GM18907 (cell line): ENCODE data around the gene PRPF18.

ENCODE experiments used
- ATAC-seq: cut with Tn5 transposase; IDR thresholded peaks from one replicate; pipeline ENCODE4 v1.9.1; 2021; ENCODE audit warnings: mild to moderate bottlenecking, moderate library complexity; ENCODE audit not compliant: unreplicated experiment

PRPF18 gene

DNA sequence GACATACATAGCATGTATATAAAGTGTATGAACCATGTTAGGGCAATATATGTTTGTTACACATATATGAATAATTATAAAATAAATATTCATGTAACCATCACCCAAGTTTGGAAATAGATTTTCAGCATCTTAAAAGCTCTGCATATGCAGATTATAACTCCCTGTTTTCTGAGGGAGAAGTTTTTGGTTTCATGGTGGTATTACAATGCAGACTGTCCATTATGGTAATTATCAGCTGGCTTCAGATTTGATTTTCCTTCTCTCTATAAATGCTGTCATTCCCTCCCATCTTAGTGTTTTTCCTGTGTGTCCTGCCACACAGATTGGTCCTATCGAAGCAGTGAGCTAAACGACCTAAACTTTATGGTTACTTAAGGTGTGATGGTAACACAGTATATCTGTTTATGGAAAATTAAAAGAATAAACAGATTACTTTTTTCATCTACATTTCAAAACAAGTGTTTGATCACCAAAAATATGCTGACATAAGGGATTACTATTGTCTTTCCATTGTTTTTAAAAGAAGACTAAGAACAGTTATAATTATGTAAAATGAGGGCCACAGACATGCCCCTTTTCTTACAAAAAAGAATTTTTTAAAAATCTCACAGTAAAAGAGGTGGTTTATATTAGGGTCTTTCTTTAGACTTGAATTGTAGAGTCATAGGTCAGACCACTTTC, 17.7 kb downstream of the PRPF18 start:
- ATAC-seq, result no peak

DNA sequence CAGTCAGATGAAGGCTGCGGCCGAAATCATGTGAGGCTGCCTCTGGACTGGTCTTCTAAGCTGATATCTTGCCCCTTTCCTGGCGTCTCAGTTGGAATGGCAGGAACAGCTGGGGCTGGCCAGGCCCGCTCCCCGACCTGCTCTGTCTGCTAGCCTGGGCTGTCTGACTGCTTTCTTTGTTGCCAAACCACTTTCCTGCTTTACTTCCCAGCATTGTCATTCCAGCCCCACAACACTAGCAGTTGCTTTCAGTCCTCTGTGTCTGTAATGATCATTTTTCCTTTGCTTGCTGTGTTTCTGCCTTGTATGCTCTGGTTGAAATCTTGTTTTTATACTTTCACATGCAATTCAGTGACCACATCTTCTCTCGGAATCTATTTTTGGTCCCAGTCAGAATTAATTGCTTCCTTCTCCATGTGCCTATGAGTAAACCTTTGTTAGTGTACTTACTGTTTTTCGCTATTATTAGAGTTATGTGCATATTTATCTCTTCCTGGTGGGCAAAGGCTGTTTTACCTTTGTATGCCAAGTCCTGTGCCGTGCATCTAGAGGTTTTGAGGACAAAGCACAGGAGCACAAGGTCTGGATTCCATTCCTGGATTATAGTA, 21.6 kb downstream of the PRPF18 start:
- no peak for ATAC-seq

DNA sequence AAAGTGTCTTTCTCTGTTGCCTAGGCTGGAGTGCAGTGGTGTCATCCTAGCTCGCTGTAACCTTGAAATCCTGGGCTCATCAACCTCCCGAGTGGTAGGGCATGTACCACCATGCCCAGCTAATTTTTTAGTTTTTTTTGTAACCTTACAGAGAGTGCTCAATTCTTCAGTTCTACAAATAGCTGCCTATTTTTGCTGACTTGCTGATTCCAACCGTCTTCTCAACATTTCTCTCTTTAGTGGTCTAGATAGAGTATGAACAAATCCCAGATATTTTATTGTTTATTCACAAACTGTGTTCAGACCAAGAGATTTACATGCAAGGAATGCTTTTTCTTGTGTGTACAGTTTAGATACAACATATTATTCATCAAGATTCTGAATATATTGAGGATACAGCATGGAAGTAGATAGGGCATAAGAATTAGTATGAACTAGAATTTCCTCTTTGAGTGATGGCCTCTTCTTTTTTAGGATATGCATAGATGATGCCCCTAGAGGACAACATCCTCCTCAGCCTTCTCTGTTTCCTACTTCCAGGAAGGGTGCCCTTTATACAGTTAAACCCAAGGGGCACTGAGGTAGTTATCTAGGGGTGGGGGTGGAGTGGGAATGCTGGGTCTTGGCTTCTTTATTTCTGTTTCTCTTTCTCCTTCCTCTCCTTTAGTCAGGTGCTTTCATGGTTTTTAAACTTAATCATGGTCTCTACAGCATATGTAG, 26.0 kb downstream of the PRPF18 start:
- ATAC-seq, result no peak

DNA sequence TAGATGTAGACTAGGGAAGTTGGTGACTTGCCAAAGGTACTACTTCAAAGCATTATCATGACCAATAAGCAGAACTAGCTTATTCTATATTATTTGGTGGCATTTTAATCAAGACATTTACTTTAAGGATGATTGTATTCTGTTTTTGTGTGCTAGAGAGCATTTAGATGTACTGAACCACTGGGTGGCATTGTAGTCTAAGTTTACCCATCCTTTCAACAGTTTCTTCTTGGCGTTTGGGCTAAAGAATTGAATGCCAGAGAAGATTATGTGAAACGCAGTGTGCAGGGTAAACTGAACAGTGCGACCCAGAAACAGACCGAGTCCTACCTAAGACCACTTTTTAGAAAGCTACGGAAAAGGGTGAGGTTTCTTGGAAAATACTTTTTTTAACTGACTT, 26.8 kb downstream of the PRPF18 start:
- no peak for ATAC-seq

DNA sequence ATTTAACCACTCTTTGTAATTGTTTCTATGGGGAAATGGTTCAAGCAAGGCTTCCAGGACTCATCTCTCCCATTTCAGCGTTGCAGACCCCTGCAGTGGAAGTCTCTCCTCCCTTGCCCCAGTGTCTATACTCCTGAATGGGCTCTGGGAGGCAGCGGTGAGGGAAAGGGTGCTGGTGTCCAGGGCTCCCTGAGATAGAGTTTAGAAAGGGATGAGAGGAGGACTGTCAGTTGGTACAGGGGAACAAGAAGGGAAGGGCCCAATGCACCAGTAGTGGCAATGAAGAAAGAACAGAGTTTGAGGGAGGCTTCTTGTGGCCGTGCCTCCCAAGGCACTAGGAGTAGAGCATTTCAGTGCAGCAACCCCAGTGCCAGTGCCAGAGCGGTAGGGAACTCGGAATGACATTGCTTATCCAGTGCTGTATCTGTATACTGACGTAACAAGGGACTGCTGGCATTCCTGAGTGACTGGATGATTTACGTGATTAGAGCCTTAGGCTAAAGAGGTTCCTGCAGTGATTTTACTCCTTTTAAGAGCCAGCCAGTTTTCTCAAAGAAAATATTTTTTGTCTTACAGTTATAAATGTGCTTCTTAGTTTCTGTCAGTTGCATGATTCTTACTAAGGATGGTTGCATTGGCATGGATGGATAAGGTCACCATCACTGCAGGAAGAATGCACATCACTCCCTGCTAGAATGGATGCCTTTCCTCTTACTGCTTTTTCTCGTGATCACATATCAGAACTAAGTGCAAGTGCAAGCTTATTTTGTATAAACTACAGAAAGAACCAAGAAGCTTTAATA, 28.0 kb downstream of the PRPF18 start:
- ATAC-seq, result no peak

DNA sequence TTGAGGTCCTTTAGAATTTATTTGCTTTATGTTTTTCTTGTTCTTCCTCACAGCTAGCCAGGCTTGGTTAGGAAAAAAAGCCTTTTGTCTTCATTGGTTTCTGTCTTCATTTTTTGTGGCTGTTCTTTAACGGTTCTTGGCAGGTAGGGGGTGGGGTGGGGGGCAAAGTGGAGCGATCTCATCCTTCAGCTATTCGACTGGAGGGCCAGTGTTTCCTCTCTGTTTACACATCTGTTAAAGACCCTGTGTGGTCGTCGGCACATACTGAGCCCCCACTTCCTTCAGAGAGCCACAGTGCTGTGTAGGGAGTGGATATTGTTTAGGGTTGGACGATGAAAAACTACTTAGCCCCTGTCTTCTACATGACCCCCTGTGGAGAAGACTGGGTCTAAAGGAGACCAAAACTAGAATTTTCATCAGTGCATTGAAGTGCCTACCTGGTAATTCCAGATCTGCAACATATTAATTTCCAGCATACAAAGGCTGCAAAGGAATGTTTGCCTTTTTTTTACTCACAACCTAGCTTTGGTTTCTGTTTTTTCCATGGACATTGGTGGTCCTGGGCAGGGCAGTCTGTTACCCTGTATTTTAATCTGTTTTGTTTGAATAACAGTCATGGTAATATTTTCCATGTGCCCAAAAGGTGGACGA, 29.0 kb downstream of the PRPF18 start:
- ATAC-seq, result no peak

DNA sequence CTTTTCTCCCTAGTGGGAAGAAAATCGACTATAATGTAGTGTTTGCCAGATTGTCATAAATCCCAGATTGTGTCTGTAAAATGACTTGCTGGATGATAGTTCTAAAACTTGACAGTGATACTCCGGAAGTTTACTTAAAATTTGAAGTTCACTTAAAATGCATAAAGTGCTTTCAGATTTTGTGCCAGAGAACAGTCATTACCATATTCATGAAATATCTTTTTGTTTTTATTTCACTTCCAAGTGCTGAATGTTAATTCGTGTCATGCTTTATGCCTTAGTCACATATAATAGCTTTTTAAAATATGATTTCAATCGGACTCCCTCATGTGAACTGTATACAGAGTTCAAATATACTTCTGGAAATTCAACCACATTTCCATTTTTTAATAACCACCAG, 30.4 kb downstream of the PRPF18 start:
- no peak for ATAC-seq

DNA sequence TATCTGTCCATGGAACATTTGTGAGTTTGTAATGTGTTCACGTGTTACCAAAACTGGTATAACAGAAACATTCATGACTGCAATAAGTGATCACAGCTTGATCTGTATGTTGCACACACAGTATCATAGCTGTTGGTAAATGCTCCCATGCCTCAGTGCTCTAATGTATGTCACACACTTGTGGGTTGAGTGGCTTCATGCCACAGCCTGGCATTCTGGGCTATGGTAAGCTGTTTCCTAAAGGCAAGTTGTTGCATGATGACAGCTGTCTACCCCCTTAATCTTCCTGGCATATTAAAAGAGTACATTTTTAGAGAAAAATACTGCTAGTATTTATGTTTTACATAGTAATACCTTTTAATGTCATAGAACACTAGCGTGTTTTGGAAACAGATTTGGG, 35.2 kb downstream of the PRPF18 start:
- no peak for ATAC-seq

DNA sequence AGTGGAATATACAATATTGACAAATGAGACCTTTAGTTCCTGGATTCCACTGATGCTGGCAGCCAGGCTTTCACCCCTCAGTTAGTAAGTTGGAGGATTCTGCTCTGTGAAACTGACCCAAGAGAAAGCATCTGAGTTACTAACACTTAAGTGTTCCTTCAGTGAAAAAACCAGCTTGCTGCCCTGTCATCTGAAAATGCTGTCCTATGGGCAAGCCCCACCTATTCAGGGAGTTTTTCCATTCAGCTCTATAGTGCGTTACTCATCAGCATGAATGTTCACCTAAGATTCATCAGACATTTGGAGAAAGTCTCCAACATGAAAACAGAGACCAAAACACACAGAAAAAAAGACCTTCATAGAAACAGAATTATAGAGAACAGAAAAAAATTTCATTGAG, 37.9 kb downstream of the PRPF18 start:
- ATAC-seq, result no peak

DNA sequence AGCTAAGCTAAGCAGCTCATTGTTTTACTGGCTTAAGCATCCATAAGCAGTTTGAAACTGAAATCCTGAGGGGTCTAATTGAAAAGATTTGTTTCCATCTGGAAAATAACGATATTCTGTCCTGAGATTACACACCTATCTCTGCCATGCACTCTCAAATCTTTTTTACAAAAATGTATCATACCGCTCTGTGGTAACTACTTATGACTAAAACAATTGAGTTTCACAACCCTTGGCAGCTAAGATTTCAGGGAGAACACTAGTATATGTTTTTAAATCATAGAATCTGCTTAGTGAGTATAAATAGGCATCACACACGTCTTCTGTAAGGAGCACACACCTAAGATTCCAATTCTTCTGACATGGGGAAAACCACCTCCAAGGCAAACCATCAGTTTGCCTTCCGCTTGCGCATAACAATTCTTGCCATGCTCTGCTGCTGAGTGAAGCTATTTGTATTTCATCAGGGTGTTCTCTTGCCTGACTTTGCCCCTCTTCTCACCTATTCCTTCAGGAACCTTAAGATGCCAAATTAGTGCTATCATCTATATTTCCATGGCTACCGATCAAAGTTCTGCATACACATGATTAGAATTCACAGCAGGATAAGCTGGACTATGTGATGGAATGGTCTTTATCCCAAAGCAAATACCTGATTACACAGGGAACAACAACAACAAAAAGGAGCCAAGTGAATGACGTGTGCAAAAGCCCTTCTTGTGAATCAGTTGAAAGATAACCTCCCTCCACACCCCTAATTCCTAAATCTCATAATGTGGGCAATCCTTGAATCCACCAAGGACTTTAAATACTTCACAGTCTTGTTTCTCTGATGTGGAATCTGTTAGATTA, 40.9 kb downstream of the PRPF18 start:
- ATAC-seq, result no peak

DNA sequence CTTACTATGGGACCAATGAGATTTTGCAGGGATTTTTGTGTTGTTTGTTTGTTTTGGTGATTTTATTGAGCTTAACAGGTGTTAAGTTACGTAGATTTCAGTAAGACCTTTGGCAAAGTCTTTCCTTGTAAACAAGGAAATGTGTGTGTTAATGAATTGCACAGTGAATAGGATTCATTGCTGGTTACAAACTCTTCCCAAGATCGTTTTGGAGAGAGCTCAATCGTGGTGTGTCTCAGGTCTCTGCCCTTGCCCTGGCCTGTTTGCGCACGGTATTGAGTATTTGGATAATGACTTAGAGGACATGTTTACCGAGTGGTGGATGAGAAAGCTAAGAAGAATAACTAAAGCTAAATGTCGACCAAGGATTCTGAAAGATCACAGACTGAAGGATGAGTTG, 41.9 kb downstream of the PRPF18 start:
- ATAC-seq, result no peak

DNA sequence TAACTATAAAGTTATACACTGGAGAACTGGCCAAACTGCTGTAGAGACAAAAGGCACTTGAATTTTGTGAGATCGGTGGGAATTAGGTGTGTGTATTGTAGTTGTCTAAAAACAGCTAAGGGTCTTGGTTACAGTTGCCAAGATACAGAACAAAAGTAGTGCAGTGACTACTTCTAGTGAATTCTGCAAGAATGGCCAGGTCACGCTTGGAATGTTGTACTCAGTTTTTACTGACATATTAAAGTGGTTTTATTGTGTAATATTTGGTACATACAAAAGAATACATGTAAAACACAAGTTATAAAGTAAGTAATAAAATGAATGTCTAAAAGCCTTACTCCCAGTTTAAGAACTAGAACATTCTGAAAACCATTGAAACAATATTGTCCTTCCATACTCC, 42.4 kb downstream of the PRPF18 start:
- ATAC-seq, result no peak

DNA sequence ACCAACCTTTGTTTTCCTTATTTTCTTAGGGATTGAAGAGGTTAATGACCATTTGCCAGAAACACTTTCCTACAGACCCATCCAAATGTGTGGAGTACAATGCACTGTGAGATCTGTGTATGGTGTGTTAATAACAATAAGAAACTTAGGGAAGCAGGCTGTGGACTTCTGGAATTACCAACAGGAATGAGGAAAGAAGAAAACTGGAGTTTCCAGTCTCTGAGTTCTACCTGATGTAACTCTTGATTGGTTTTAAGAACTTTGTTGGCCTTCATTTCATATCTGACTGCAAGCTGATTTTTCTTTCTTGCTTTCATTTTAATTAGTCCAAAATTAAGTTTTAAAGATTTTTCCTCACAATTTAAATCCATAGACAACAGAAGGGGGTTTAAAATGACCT, 43.5 kb downstream of the PRPF18 start:
- ATAC-seq, result no peak

DNA sequence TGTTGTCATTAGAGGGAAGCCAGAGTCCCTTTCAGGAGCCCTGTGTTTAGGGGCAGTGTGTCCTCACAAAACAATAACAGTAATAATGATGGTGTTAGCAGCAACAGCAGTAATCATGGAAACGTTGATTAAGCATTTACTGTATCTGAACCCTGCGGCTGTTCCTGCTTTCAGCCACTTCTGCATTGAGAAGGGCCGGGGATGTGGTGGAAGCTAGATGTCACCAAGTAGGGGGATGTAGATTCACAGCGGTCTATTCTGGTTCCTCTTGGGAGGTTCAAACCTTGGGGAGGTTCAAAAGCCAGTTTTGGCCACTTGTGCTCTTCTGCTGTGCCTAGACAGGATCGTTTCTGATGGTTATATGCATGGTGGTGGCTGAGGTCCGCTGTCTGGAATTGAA, 44.8 kb downstream of the PRPF18 start:
- ATAC-seq, result no peak

DNA sequence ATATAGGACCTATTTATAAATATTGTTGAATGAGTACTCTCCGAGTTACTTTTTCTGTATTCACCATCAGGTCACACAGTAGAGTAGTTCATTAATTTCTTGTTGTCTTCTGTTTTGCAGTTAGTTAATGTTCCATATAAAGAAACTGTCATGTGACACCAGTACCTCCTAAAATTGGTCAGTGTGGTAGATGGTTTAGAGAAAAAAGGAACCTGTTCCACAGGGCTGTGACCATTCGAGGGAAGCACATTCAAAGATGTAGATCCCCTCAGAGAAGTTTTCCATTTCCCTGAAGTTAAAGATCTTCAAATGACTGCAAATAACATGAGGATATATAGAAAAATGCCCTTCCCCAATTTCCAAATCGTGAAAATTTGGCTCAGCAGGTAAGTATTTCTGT, 45.7 kb downstream of the PRPF18 start:
- no peak for ATAC-seq

DNA sequence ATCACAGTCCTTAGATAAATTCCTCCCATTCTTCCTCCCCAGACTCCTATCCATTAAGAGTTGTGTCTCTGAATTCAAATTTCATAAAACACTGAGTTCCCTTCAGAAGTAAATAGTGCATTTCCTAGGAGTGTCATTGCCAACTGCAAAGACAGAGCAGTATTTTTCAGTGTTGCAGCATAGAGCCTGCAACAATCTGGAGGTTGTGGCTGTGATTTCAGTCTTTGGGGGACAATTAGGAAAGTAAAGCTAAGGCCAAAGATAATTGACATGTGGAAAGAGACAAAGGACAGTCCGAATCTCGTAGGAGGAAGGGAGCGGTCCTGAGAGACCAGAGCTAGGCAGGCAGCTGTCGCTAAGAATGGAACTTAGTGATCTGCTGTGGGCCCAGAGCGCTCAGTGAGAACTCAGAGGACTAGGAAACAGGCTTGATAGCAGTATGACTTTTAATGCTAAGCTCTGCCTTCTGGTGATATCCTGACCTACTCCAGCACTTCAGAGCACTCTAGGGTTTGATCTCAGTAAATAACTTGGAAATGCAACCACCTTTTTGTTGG, 46.2 kb downstream of the PRPF18 start:
- ATAC-seq, result no peak

DNA sequence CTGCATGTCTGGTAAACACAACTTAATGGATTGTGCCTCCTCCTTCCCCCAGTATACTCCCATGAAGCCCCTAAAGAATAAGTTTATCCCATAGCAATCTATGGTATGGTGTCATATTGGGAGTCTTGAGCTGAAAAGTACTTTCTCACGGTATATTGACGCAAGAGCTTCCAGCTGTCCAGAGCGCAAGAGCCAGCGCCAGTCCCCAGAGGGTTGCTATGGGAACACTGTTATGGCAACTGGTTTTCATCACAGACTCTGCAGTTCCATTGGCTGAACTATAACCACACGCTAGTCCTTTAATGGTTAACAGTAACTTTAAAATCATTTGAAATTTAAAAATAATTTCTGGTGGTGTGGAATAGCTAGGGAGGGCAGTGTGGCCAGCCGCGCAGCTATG, 46.9 kb downstream of the PRPF18 start:
- ATAC-seq, result no peak

DNA sequence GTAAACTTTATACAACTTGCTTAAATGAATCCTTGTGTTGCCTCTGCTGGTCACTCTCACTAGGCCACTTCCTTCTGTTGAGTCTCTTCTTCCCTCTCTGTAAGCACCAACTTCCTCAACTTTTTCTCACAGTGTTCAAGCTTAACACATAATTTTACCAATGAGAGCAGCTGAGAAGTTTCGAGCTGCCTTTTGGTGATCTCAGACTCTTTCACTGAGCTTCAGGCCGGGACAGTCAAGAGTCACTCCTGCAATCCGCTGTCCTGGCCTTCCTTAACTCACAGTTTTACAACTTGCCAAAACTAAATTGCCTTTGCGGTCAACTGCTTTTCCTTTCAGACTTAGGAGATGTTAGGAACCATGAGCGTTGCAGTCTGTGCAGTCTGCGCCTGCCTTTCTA, 47.4 kb downstream of the PRPF18 start:
- no peak for ATAC-seq

DNA sequence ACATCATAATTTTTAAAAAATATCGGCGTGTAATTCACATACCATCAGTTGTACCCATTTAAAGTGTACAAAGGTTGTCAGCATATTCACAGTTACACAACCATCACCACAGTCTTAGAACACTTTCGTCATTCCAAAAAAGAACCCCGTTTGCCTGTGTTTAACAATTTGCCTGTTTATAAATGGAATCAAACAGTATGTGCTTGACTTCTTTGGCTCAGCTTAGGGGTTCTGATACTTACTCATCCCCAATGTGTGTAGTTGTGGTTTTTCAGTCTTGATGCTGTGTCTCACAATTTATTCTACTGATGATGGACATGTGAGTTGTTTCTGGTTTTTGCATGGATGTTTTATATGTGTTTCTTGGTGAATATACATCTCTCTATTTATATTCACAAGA, 50.0 kb downstream of the PRPF18 start:
- no peak for ATAC-seq

DNA sequence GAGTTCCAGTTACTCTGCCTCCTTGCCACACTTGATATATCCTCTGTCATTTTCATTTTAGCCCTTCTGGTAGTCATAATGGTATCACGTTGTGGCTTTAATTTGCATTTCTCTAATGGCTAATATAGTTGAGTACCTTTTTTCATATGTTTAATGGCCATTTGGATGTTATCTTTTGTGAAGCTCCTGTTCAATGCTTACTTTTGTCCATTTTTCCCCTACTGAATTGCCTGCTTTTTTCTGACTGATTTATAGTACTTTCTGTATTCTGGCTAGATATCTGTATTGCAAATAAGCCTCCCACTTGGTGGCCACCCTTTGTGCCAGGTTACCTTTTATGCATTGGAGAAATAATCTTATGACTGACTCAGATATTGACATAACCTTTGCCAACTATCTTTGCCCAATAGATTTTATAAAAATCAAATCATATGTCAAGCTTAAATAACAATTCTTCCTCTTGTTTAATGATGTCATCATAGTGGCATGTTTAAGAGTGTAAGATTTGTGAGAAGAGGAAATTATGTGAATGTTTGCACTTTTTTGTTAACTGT, 50.6 kb downstream of the PRPF18 start:
- no peak for ATAC-seq
